MCF 10A (cell line): ENCODE data around the gene AP1G1. TPM values are rescaled to one million over a fixed set of nuclear protein-coding genes. Genes with fewer than 3 reads are reported as not detected.
"Not testable (repeated sequence)": the region's sequence is repeated elsewhere in the genome, so short reads cannot be mapped to it uniquely, and the experiment has no call there.

Experiments
- BruUV-seq: library from RNA; stranded (reverse); fragments of 400-500 nt; replicated peaks from 2 replicates; lab custom pipeline; 2021; lab: Mats Ljungman, UMichigan
- CTCF ChIA-PET: fragments of 300-600 bp; sonication (Branson Sonifier 250); formaldehyde crosslinking; extraction: SDS; loops from one replicate; lab custom pipeline; 2021; ENCODE audit warnings: antibody characterized with exemption, inconsistent platforms; lab: Yijun Ruan, JAX
- POLR2A ChIA-PET: fragments of 300-600, 350-650 bp; sonication (Branson Sonifier 250); formaldehyde crosslinking; extraction: SDS; loops from one replicate; lab custom pipeline; 2020; ENCODE audit warnings: antibody characterized with exemption, inconsistent platforms; lab: Yijun Ruan, JAX
- DNase-seq: peaks from one replicate; pipeline ENCODE4 v3.0.0-alpha.2; 2018; ENCODE audit not compliant: unreplicated experiment
- H3K27ac Mint-ChIP-seq: one replicate; pipeline ENCODE4 v1.8.0; 2022; ENCODE audit warnings: mild to moderate bottlenecking, low read depth, mixed read lengths; ENCODE audit not compliant: unreplicated experiment
- H3K27me3 Mint-ChIP-seq: one replicate; pipeline ENCODE4 v1.8.0; 2022; ENCODE audit warnings: mixed read lengths; ENCODE audit not compliant: insufficient read depth, unreplicated experiment
- H3K36me3 Mint-ChIP-seq: one replicate; pipeline ENCODE4 v1.8.0; 2022; ENCODE audit warnings: mild to moderate bottlenecking, moderate library complexity, mixed read lengths; ENCODE audit not compliant: insufficient read depth, unreplicated experiment
- H3K4me1 Mint-ChIP-seq: one replicate; pipeline ENCODE4 v1.8.0; 2022; ENCODE audit warnings: mixed read lengths; ENCODE audit not compliant: insufficient read depth, unreplicated experiment
- H3K4me3 Mint-ChIP-seq: one replicate; pipeline ENCODE4 v1.8.0; 2022; ENCODE audit warnings: mild to moderate bottlenecking, moderate library complexity, mixed read lengths; ENCODE audit not compliant: unreplicated experiment
- H3K9me3 Mint-ChIP-seq: one replicate; pipeline ENCODE4 v1.8.0; 2022; ENCODE audit warnings: mixed read lengths; ENCODE audit not compliant: unreplicated experiment
- intact Hi-C: fragments of 100-400 bp; cut with micrococcal nuclease; formaldehyde crosslinking; loops from 2 replicates; pipeline ENCODE4 v1.14.1; 2022
- total RNA-seq: library from RNA; stranded (reverse); gene quantifications from 2 replicates; pipeline ENCODE4 v1.2.3, GENCODE V29; 2022
- TF ChIP-seq, protein P1 (sequence below): fragments of 200-600 bp; IDR thresholded peaks from one replicate; pipeline ENCODE4 v1.8.0; 2022; ENCODE audit warnings: antibody characterized with exemption, mild to moderate bottlenecking; ENCODE audit not compliant: unreplicated experiment

AP1G1 gene
- total RNA-seq, 1 experiment from 2014 or later = 99.5 TPM

DNA sequence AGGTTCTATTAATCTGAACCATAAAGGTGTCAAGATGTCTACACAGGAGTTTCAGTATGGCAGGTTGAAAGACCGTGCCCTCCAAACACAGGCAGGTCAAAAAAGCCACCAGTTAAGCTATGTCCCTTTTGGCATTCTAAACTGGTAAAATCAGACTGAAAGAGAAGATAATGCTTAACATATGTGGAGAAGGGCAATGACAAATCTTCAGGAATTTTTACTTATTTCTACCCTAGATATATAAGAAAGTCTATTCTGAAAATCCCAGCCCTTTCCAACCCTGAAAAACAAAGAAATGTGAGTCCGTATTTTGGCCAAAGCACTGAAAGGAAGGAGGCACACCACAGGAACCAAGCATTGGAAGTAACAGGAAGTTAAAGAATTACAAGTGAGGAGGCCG, 16.5 kb downstream of the AP1G1 start:
- TF ChIP-seq, protein P1, sequence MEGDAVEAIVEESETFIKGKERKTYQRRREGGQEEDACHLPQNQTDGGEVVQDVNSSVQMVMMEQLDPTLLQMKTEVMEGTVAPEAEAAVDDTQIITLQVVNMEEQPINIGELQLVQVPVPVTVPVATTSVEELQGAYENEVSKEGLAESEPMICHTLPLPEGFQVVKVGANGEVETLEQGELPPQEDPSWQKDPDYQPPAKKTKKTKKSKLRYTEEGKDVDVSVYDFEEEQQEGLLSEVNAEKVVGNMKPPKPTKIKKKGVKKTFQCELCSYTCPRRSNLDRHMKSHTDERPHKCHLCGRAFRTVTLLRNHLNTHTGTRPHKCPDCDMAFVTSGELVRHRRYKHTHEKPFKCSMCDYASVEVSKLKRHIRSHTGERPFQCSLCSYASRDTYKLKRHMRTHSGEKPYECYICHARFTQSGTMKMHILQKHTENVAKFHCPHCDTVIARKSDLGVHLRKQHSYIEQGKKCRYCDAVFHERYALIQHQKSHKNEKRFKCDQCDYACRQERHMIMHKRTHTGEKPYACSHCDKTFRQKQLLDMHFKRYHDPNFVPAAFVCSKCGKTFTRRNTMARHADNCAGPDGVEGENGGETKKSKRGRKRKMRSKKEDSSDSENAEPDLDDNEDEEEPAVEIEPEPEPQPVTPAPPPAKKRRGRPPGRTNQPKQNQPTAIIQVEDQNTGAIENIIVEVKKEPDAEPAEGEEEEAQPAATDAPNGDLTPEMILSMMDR = no peak
- no peak overlapping the region for H3K4me3 Mint-ChIP-seq
- no peak overlapping the region for H3K27ac Mint-ChIP-seq
- no peak for DNase-seq
- ChIA-PET CTCF (interaction anchor here (2.3 kb wide), 1 partner anchor 16 kb away, joined by 6 read pairs; the partner anchor contains the start of gene AP1G1), POLR2A (interaction anchor here (3.9 kb wide), 1 partner anchor 15 kb away, joined by 33 read pairs; the partner anchor contains the start of gene AP1G1)
- no peaks in the 10 kb centered on the region for H3K9me3 Mint-ChIP-seq
- intact Hi-C loops = no loop called here
- H3K4me1 Mint-ChIP-seq = peaks cover 11% of the 10 kb centered on the region
- peaks cover 46% of the 10 kb centered on the region for H3K36me3 Mint-ChIP-seq
- no peaks in the 10 kb centered on the region for H3K27me3 Mint-ChIP-seq
- no TSS peak for BruUV-seq

DNA sequence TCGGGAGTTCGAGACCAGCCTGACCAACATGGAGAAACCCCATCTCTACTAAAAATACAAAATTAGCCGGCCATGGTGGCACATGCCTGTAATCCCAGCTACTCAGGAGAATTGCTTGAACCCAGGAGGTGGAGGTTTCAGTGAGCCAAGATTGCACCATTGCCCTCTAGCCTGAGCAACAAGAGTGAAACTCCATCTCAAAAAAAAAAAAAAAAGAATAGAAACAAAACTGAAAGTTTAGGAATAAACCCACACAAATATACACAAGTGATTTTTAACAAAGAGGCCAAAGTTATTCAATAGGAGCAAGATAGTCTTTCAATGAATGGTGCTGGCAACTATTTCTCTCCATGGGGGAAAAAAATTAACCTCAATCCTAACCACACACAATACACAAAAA, 18.3 kb downstream of the AP1G1 start:
- H3K4me3 Mint-ChIP-seq, H3K9me3 Mint-ChIP-seq, intact Hi-C loops, H3K4me1 Mint-ChIP-seq, DNase-seq, H3K27ac Mint-ChIP-seq, H3K27me3 Mint-ChIP-seq, BruUV-seq: not testable (repeated sequence)
- H3K36me3 Mint-ChIP-seq = peaks cover 54% of the 10 kb centered on the region
- CTCF ChIA-PET = interaction anchor here (0.6 to 2.3 kb wide), 3 partner anchors 18 to 139 kb away, joined by 4 to 6 read pairs (median 4); partner anchors contain the start of gene AP1G1
- POLR2A ChIA-PET = interaction anchor here (0.7 to 0.9 kb wide), 2 partner anchors 18 to 1493 kb away, joined by 3 to 6 read pairs; partner anchors contain the start of gene AP1G1

DNA sequence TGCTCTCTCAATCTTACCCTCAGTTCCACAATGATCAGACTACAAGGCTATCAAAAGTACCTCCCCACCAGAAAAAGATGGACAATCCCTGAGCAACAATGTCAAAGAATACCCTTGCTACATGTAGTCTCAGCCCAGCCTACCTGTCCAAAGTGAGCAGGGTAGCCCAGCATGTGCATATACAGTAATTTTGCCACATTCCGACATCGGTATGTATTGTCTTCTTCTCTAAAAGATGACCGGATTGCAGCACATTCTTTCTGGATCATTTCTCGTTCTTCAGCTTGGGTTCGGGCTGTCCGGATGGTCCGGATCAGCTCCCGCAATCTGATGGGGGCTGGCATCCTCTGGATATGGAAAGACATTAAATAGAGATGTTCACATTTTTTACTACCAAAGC, 19.5 kb downstream of the AP1G1 start:
- POLR2A ChIA-PET = interaction anchor here (0.7 to 1.7 kb wide), 2 partner anchors 19 to 56 kb away, joined by 3 to 13 read pairs; partner anchors contain the start of gene AP1G1

DNA sequence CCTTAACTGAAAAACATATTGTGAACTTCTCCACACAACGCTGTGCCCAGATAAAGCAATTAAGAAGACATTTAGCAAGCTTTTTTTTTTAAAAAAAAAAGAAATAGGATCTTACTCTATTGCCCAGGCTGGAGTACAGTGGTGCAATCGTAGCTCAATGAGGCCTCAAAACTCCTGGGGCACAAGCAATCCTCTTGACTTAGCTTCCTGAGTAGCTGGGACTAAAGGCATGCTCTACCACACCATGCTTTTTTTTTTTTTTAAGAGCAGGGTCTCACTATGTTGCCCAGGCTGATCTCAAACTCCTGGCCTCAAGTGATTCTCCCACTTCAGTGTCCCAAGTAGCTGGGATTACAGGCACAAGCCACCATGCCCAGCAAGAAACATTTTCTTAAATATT, 20.1 kb downstream of the AP1G1 start:
- Mint-ChIP-seq H3K36me3 (peaks cover 58% of the 10 kb centered on the region), H3K4me3 (no peak overlapping the region), H3K27me3 (no peaks in the 10 kb centered on the region), H3K27ac (no peak overlapping the region), H3K4me1 (no peaks in the 10 kb centered on the region), H3K9me3 (no peaks in the 10 kb centered on the region)
- ChIA-PET POLR2A (interaction anchor here (1.7 kb wide), 1 partner anchor 19 kb away, joined by 13 read pairs; the partner anchor contains the start of gene AP1G1), CTCF (interaction anchor here (0.6 kb wide), 2 partner anchors 80 to 1095 kb away, joined by 3 to 5 read pairs; no protein-coding TSS in a partner anchor)
- TF ChIP-seq, protein P1 = no peak
- TSS peak; percentile 20 for BruUV-seq
- intact Hi-C loops = no loop called here
- DNase-seq = no peak

More for the DNA sequence above, 19.5 kb downstream of the AP1G1 start:
- DNase-seq = no peak
- peaks cover 54% of the 10 kb centered on the region for H3K36me3 Mint-ChIP-seq
- H3K4me1 Mint-ChIP-seq = no peaks in the 10 kb centered on the region
- no peaks in the 10 kb centered on the region for H3K27me3 Mint-ChIP-seq
- BruUV-seq = no TSS peak
- H3K27ac Mint-ChIP-seq = no peak overlapping the region
- intact Hi-C loops = no loop called here
- CTCF ChIA-PET = interaction anchor here (0.6 kb wide), 2 partner anchors 176 to 1096 kb away, joined by 3 read pairs; no protein-coding TSS in a partner anchor
- TF ChIP-seq, protein P1 = no peak
- no peak overlapping the region for H3K4me3 Mint-ChIP-seq
- H3K9me3 Mint-ChIP-seq = no peaks in the 10 kb centered on the region

DNA sequence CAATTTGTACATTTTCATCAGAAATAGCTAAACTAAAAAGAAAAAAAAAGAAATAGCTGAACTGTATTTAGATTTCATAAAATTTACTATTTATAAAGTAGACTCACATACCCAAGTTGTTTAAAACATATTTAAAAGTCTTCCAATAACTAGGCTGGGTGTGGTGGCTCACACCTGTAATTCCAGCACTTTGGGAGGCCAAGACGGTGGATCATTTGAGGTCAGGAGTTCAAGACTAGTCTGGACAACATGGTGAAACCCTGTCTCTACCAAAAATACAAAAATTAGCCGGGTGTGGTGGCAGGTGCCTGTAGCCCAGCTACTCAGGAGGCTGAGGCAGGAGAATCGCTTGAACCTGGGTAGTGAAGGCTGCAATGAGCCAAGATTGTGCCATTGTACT, 23.5 kb downstream of the AP1G1 start:
- H3K9me3 Mint-ChIP-seq, BruUV-seq, H3K27ac Mint-ChIP-seq, intact Hi-C loops, H3K4me3 Mint-ChIP-seq, DNase-seq, H3K27me3 Mint-ChIP-seq, H3K4me1 Mint-ChIP-seq: not testable (repeated sequence)
- peaks cover 57% of the 10 kb centered on the region for H3K36me3 Mint-ChIP-seq
- CTCF ChIA-PET = interaction anchor here (1.1 kb wide), 1 partner anchor 10 kb away, joined by 3 read pairs; no protein-coding TSS in a partner anchor
- POLR2A ChIA-PET = interaction anchor here (0.7 to 2.1 kb wide), 3 partner anchors 9 to 142 kb away, joined by 3 to 8 read pairs (median 3); no protein-coding TSS in a partner anchor
